SK-N-SH (cell line): ENCODE data around the gene KRTAP9-8.

Source experiments
- CHD2 ChIP-seq: fragments of 150-350 bp; IDR thresholded peaks from 2 replicates; pipeline ENCODE4 v1.6.1; 2018; ENCODE audit warnings: low read length; ENCODE audit not compliant: partially characterized antibody
- EP300 ChIP-seq, 2 experiments: IDR thresholded peaks; 2 replicates each; pipeline versions ENCODE4 v1.4.0 to v1.6.1; 2012; ENCODE audit warnings: borderline replicate concordance in 1 of 2, low read depth in 1 of 2, low read length in 1 of 2
- EZH2phosphoT487 ChIP-seq: fragments of 200-600 bp; sonication (generic); IDR thresholded peaks from 2 replicates; pipeline ENCODE4 v1.6.1; 2017; ENCODE audit warnings: low read depth, mixed run types, mild to moderate bottlenecking, antibody characterized with exemption, moderate library complexity, borderline replicate concordance
- FOXM1 ChIP-seq: IDR thresholded peaks from 2 replicates; pipeline ENCODE4 v1.4.0; 2012; ENCODE audit warnings: low read depth, mild to moderate bottlenecking
- GABPA ChIP-seq: IDR thresholded peaks from 2 replicates; pipeline ENCODE4 v1.4.0; 2012; ENCODE audit warnings: low read depth, mild to moderate bottlenecking
- MEF2A ChIP-seq: IDR thresholded peaks from 2 replicates; pipeline ENCODE4 v1.4.0; 2012; ENCODE audit warnings: low read depth, borderline replicate concordance
- MXI1 ChIP-seq: IDR thresholded peaks from 2 replicates; pipeline ENCODE4 v1.6.1; 2012; ENCODE audit warnings: mild to moderate bottlenecking, low read depth, low read length, improper control_type of control experiment
- POLR2AphosphoS5 ChIP-seq: IDR thresholded peaks from 2 replicates; pipeline ENCODE4 v1.6.1; 2012; ENCODE audit warnings: low read depth, low read length
- RCOR1 ChIP-seq: fragments of 150-350 bp; IDR thresholded peaks from 2 replicates; pipeline ENCODE4 v1.6.1; 2017; ENCODE audit warnings: antibody characterized with exemption, low read length
- TF ChIP-seq, protein P1 (sequence below): fragments of 200-600 bp; sonication (generic); IDR thresholded peaks from 2 replicates; pipeline ENCODE4 v1.6.1; 2017; ENCODE audit warnings: antibody characterized with exemption, mild to moderate bottlenecking, moderate library complexity
- TF ChIP-seq, protein P2 (sequence below): IDR thresholded peaks from 2 replicates; pipeline ENCODE4; 2012

DNA sequence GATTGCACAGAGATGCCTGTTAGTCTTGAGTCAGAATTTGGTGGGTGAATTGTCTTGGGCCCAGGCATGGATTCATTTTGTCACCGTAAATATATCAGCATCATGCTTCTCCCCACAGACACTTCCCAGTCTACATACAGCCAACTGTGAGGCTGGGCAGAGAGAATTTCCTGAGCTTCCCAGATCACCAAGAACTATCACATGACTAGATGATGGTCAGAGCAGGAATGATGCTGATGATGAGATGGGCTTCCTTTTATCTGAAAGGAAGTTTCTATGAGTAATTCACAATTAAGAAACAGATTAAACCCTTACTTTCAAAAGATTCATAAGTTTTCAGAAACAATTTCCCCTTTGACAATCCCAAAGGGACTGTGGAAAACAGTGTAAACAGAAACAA, 17.1 kb downstream of the KRTAP9-8 start:
- TF ChIP-seq MEF2A: no peak
- no peak for TF ChIP-seq CHD2
- no peak for TF ChIP-seq EP300 (IDR thresholded peaks at IDR 0.05; ENCODE audit: borderline replicate concordance in 1 of 2, low read depth in 1 of 2, low read length in 1 of 2)
- TF ChIP-seq, protein P1, sequence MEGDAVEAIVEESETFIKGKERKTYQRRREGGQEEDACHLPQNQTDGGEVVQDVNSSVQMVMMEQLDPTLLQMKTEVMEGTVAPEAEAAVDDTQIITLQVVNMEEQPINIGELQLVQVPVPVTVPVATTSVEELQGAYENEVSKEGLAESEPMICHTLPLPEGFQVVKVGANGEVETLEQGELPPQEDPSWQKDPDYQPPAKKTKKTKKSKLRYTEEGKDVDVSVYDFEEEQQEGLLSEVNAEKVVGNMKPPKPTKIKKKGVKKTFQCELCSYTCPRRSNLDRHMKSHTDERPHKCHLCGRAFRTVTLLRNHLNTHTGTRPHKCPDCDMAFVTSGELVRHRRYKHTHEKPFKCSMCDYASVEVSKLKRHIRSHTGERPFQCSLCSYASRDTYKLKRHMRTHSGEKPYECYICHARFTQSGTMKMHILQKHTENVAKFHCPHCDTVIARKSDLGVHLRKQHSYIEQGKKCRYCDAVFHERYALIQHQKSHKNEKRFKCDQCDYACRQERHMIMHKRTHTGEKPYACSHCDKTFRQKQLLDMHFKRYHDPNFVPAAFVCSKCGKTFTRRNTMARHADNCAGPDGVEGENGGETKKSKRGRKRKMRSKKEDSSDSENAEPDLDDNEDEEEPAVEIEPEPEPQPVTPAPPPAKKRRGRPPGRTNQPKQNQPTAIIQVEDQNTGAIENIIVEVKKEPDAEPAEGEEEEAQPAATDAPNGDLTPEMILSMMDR: no peak
- no peak for TF ChIP-seq EZH2phosphoT487
- TF ChIP-seq MXI1: no peak
- TF ChIP-seq FOXM1: no peak
- TF ChIP-seq POLR2AphosphoS5: no peak
- TF ChIP-seq RCOR1: no peak
- TF ChIP-seq, protein P2, sequence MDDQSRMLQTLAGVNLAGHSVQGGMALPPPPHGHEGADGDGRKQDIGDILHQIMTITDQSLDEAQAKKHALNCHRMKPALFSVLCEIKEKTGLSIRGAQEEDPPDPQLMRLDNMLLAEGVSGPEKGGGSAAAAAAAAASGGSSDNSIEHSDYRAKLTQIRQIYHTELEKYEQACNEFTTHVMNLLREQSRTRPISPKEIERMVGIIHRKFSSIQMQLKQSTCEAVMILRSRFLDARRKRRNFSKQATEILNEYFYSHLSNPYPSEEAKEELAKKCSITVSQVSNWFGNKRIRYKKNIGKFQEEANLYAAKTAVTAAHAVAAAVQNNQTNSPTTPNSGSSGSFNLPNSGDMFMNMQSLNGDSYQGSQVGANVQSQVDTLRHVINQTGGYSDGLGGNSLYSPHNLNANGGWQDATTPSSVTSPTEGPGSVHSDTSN: no peak
- no peak for TF ChIP-seq GABPA
